Measurements from ENCODE around the gene METTL2B.

DNA sequence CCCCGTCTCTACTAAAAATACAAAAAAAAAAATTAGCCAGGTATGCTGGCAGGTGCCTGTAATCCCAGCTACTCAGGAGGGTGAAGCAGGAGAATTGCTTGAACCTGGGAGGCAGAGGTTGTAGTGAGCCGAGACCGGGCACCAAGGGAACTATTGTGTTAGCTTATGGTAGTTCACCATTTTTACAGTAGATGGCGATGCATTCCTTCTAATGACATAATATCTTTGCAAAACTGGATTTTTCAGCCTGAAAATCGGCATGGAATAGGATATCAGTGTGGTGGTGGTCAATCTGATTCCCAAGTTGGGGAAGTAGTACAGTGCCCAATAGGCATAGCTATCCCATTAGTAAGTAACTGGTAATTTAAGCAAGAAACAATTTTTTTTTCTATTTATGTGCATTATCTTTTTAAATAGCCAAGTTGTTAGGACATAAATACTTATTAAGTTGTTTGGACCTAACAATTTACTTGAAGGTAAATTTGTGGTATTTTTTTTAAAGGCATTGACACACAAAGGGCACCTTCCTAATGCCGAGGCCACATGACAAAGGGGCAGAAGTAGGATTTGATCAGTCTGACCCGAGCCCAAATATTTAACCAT, 49.2 kb upstream of the METTL2B start:
- no peak for TF ChIP-seq SP1 (IDR thresholded peaks at IDR 0.05; ENCODE audit: low read depth, low read length)
- TF ChIP-seq TCF12 (IDR thresholded peaks at IDR 0.05; ENCODE audit: low read depth, low read length) = no peak
- TF ChIP-seq, protein P1, sequence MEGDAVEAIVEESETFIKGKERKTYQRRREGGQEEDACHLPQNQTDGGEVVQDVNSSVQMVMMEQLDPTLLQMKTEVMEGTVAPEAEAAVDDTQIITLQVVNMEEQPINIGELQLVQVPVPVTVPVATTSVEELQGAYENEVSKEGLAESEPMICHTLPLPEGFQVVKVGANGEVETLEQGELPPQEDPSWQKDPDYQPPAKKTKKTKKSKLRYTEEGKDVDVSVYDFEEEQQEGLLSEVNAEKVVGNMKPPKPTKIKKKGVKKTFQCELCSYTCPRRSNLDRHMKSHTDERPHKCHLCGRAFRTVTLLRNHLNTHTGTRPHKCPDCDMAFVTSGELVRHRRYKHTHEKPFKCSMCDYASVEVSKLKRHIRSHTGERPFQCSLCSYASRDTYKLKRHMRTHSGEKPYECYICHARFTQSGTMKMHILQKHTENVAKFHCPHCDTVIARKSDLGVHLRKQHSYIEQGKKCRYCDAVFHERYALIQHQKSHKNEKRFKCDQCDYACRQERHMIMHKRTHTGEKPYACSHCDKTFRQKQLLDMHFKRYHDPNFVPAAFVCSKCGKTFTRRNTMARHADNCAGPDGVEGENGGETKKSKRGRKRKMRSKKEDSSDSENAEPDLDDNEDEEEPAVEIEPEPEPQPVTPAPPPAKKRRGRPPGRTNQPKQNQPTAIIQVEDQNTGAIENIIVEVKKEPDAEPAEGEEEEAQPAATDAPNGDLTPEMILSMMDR (IDR thresholded peaks at IDR 0.05; ENCODE audit: control extremely low read depth in 1 of 3, insufficient read depth in 1 of 3, low read depth in 1 of 3, low read length in 3 of 3) = peak in 2 of 3 experiments; percentile 67 to 70; a peak in 3 of 4 replicates
- TF ChIP-seq EZH2 (IDR thresholded peaks at IDR 0.05; ENCODE audit: low read depth, low read length, severe bottlenecking) = no peak
- no peak for TF ChIP-seq CBX5 (IDR thresholded peaks at IDR 0.05; ENCODE audit: low read depth, low read length)
- TF ChIP-seq TAF1 (IDR thresholded peaks at IDR 0.05; ENCODE audit: low read depth, low read length) = no peak
- no peak for TF ChIP-seq POLR2AphosphoS5 (IDR thresholded peaks at IDR 0.05; ENCODE audit: low read depth, low read length)
- TF ChIP-seq, protein P2, sequence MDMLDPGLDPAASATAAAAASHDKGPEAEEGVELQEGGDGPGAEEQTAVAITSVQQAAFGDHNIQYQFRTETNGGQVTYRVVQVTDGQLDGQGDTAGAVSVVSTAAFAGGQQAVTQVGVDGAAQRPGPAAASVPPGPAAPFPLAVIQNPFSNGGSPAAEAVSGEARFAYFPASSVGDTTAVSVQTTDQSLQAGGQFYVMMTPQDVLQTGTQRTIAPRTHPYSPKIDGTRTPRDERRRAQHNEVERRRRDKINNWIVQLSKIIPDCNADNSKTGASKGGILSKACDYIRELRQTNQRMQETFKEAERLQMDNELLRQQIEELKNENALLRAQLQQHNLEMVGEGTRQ (IDR thresholded peaks at IDR 0.05; ENCODE audit: low read length) = no peak
